HepG2 (cell line): Measurements from ENCODE around the gene ANO1. TPM values are rescaled to one million over a fixed set of nuclear protein-coding genes. Genes with fewer than 3 reads are reported as not detected.

Experiments
- ATAC-seq: fragments of 200-7000 bp; cut with Tn5 transposase; 3 replicates; pipeline ENCODE4 v1.9.1; 2020; ENCODE audit warnings: mild to moderate bottlenecking, moderate library complexity
- BruUV-seq: library from RNA; stranded (reverse); fragments of 400-500 nt; replicated peaks from 2 replicates; lab custom pipeline; 2021; lab: Mats Ljungman, UMichigan
- CTCF ChIA-PET: fragments of 300-600 bp; formaldehyde crosslinking; extraction: SDS; loops from one replicate; lab custom pipeline; 2021; ENCODE audit warnings: low total read pairs, inconsistent platforms, low intra/inter-chr PET ratio; lab: Yijun Ruan, JAX
- POLR2A ChIA-PET: fragments of 350-600 bp; sonication (Branson Sonifier 250); formaldehyde crosslinking; loops from one replicate; lab custom pipeline; 2020; ENCODE audit warnings: antibody characterized with exemption, inconsistent platforms; lab: Yijun Ruan, JAX
- DNase-seq: peaks from one replicate; pipeline ENCODE4 v3.0.0-alpha.2; 2015; ENCODE audit warnings: low spot score
- FAIRE-seq: peaks from 3 replicates; lab custom pipeline; 2011; peaks lifted over from hg19 to GRCh38; lab: Jason Lieb, UNC
- H2AFZ ChIP-seq: one replicate; pipeline ENCODE4 v1.6.1; 2011; ENCODE audit warnings: low read length, inconsistent platforms
- H3K27ac ChIP-seq: fragments of 300-600 bp; 3 replicates; pipeline ENCODE4 v1.8.0; 2011; ENCODE audit warnings: mixed run types, mild to moderate bottlenecking, mixed read lengths, low read length, inconsistent platforms; ENCODE audit not compliant: insufficient read depth; ENCODE audit errors: extremely low read length
- H3K27me3 ChIP-seq, 2 experiments: fragments of 200-600 bp in 1 of 2; 2 replicates in 1 of 2; 3 replicates in 1 of 2; pipeline versions ENCODE4 v1.6.0 to v1.8.0; 2011; ENCODE audit warnings: low read length in 2 of 2, mild to moderate bottlenecking in 2 of 2, moderate library complexity in 2 of 2, inconsistent platforms in 1 of 2; ENCODE audit not compliant: insufficient read depth in 2 of 2, control insufficient read depth in 1 of 2
- H3K36me3 ChIP-seq, 2 experiments: fragments of 200-600 bp in 1 of 2; replicated peaks in 1 of 2; 2 replicates in 1 of 2; 3 replicates in 1 of 2; pipeline versions ENCODE4 v1.5.1 to v1.8.0; 2011; ENCODE audit warnings: low read length in 2 of 2, inconsistent platforms in 1 of 2; ENCODE audit not compliant: insufficient read depth in 2 of 2, control insufficient read depth in 1 of 2
- H3K4me1 ChIP-seq: 2 replicates; pipeline ENCODE4 v1.5.1; 2012; ENCODE audit warnings: low read length, inconsistent platforms; ENCODE audit not compliant: insufficient read depth
- H3K4me2 ChIP-seq: 2 replicates; pipeline ENCODE4 v1.6.0; 2011; ENCODE audit warnings: low read depth, low read length, inconsistent platforms
- H3K4me3 ChIP-seq, 3 experiments: fragments of 200-600 bp in 1 of 3; sonication (generic), shearing (Covaris generic) in 1 of 3; replicated peaks in 1 of 3; 2 replicates each; pipeline ENCODE4 v1.5.1; 2011 to 2016; ENCODE audit warnings: low read length in 3 of 3, inconsistent platforms in 2 of 3, low read depth in 2 of 3, mild to moderate bottlenecking in 2 of 3, control low read depth in 1 of 3, mixed read lengths in 1 of 3; ENCODE audit not compliant: insufficient read depth in 1 of 3
- H3K79me2 ChIP-seq: one replicate; pipeline ENCODE4 v1.6.1; 2011; ENCODE audit warnings: low read length, inconsistent platforms; ENCODE audit not compliant: insufficient read depth
- H3K9ac ChIP-seq: 2 replicates; pipeline ENCODE4 v1.6.0; 2011; ENCODE audit warnings: mild to moderate bottlenecking, low read depth, low read length, inconsistent platforms; ENCODE audit not compliant: insufficient read depth
- H3K9me3 ChIP-seq: 2 replicates; pipeline ENCODE4 v1.5.1; 2012; ENCODE audit warnings: mild to moderate bottlenecking, low read length
- H4K20me1 ChIP-seq: 2 replicates; pipeline ENCODE4 v1.6.0; 2011; ENCODE audit warnings: inconsistent platforms, mild to moderate bottlenecking, low read length, moderate library complexity; ENCODE audit not compliant: insufficient read depth
- CENPX ChIP-seq: sonication (generic); formaldehyde crosslinking; IDR thresholded peaks from 2 replicates; pipeline ENCODE4 v1.9.0; 2021; ENCODE audit warnings: mild to moderate bottlenecking, missing genetic modification reagents, moderate library complexity
- FLYWCH1 ChIP-seq: sonication (generic); formaldehyde crosslinking; IDR thresholded peaks from 2 replicates; pipeline ENCODE4 v1.8.1; 2023; ENCODE audit warnings: mild to moderate bottlenecking, missing genetic modification reagents
- HDAC2 ChIP-seq: sonication (generic); formaldehyde crosslinking; IDR thresholded peaks from 2 replicates; pipeline ENCODE4 v1.4.0; 2020; ENCODE audit warnings: missing genetic modification reagents
- IRX3 ChIP-seq: sonication (generic); formaldehyde crosslinking; IDR thresholded peaks from 2 replicates; pipeline ENCODE4 v1.8.1; 2023; ENCODE audit warnings: mild to moderate bottlenecking, low read depth, missing genetic modification reagents, borderline replicate concordance
- NFKBIZ ChIP-seq: IDR thresholded peaks from 2 replicates; pipeline ENCODE4 v1.6.1; 2018; ENCODE audit warnings: missing genetic modification reagents, missing compliant biosample characterization
- POGZ ChIP-seq: sonication (generic); formaldehyde crosslinking; IDR thresholded peaks from 2 replicates; pipeline ENCODE4 v1.4.0; 2020; ENCODE audit warnings: mild to moderate bottlenecking, missing genetic modification reagents
- RARG ChIP-seq: sonication (generic); formaldehyde crosslinking; IDR thresholded peaks from 2 replicates; pipeline ENCODE4 v1.4.0; 2020; ENCODE audit warnings: low read depth, mild to moderate bottlenecking, missing genetic modification reagents
- RFX5 ChIP-seq: IDR thresholded peaks from 2 replicates; pipeline ENCODE4 v1.6.1; 2011; ENCODE audit warnings: low read depth, low read length, improper control_type of control experiment
- SP140L ChIP-seq: sonication (generic); formaldehyde crosslinking; IDR thresholded peaks from 2 replicates; pipeline ENCODE4 v1.4.0; 2020; ENCODE audit warnings: missing genetic modification reagents, borderline replicate concordance
- THAP11 ChIP-seq: IDR thresholded peaks from 2 replicates; pipeline ENCODE4 v1.6.1; 2016; ENCODE audit warnings: missing biosample characterization, missing genetic modification reagents
- ZNF24 ChIP-seq: fragments of 450-650 bp; IDR thresholded peaks from 2 replicates; pipeline ENCODE4 v1.6.1; 2017; ENCODE audit warnings: antibody characterized with exemption, mild to moderate bottlenecking
- ZNF362 ChIP-seq: sonication (generic); formaldehyde crosslinking; IDR thresholded peaks from 2 replicates; pipeline ENCODE4 v1.4.0; 2020; ENCODE audit warnings: missing genetic modification reagents, mild to moderate bottlenecking, borderline replicate concordance
- ZNF501 ChIP-seq: sonication (generic); formaldehyde crosslinking; IDR thresholded peaks from 2 replicates; pipeline ENCODE4 v1.5.1; 2020; ENCODE audit warnings: mild to moderate bottlenecking, moderate library complexity, missing genetic modification reagents
- ZNF569 ChIP-seq: sonication (generic); formaldehyde crosslinking; IDR thresholded peaks from 2 replicates; pipeline ENCODE4 v1.5.0; 2020; ENCODE audit warnings: mild to moderate bottlenecking, missing genetic modification reagents, moderate library complexity, borderline replicate concordance
- ZNF674 ChIP-seq: sonication (generic); formaldehyde crosslinking; IDR thresholded peaks from 2 replicates; pipeline ENCODE4 v1.5.0; 2020; ENCODE audit warnings: low read depth, mild to moderate bottlenecking, missing genetic modification reagents
- WGBS: methylation state at CpG from one replicate; pipeline ENCODE4 v1.1.6; 2017; ENCODE audit warnings: low lambda C conversion rate; 5-methylcytosine and 5-hydroxymethylcytosine counted together
- in situ Hi-C: cut with HindIII; loops from 2 replicates; pipeline ENCODE4 v1.10.0; 2017; ENCODE audit warnings: low pct_unique_long_range_greater_than_20kb; ENCODE audit not compliant: extremely low pct_ligation_motif_present
- intact Hi-C: fragments of 100-400 bp; cut with micrococcal nuclease; formaldehyde crosslinking; loops from one replicate; pipeline ENCODE4 v1.10.0; 2022; ENCODE audit not compliant: unreplicated experiment
- polyA plus RNA-seq, 8 experiments: library from polyadenylated mRNA; depleted of rRNA in 3 of 8; stranded (reverse) in 7 of 8; unstranded in 1 of 8; fragments of >200 nt; fragmentation: Illumina TruSeq in 4 of 8; extraction: Trizol in 4 of 8; gene quantifications; 2 replicates each; pipeline versions ENCODE4 v1.2.1 to v1.2.3, GENCODE V29; 2011 to 2016; ENCODE audit warnings: low read depth in 4 of 8, missing spikeins in 1 of 8, mixed read lengths in 1 of 8; ENCODE audit not compliant: insufficient read depth in 1 of 8
- total RNA-seq, 5 experiments: library from RNA; depleted of rRNA; stranded (reverse); fragments of >200 nt; fragmentation: Illumina TruSeq; extraction: Trizol; gene quantifications; 2 replicates each; pipeline ENCODE4 v1.2.3, GENCODE V29; 2016; ENCODE audit warnings: low read depth in 1 of 5
- TF ChIP-seq, protein P1 (sequence below): IDR thresholded peaks from 2 replicates; pipeline ENCODE4 v1.6.1; 2016; ENCODE audit warnings: low read depth, missing genetic modification reagents, missing compliant biosample characterization

Gene ANO1
- total and polyA plus RNA-seq, 2 of the 13 experiments (the other 11 are each of a cell fraction or from before 2014, with no cell fraction given): not detected

GRCh38 chr11:70151671-70152070, 73.6 kb downstream of the ANO1 start:
- Histone ChIP-seq H3K27ac (no peak overlapping the region), H3K79me2 (no peaks in the 10 kb centered on the region), H3K4me3 (no peak overlapping the region), H3K4me1 (no peaks in the 10 kb centered on the region)
- FAIRE-seq: no peak
- BruUV-seq: no TSS peak
- TF ChIP-seq THAP11 (CRISPR knock-in tag): no peak
- no peak for TF ChIP-seq ZNF674 (CRISPR knock-in tag)
- TF ChIP-seq, protein P1, sequence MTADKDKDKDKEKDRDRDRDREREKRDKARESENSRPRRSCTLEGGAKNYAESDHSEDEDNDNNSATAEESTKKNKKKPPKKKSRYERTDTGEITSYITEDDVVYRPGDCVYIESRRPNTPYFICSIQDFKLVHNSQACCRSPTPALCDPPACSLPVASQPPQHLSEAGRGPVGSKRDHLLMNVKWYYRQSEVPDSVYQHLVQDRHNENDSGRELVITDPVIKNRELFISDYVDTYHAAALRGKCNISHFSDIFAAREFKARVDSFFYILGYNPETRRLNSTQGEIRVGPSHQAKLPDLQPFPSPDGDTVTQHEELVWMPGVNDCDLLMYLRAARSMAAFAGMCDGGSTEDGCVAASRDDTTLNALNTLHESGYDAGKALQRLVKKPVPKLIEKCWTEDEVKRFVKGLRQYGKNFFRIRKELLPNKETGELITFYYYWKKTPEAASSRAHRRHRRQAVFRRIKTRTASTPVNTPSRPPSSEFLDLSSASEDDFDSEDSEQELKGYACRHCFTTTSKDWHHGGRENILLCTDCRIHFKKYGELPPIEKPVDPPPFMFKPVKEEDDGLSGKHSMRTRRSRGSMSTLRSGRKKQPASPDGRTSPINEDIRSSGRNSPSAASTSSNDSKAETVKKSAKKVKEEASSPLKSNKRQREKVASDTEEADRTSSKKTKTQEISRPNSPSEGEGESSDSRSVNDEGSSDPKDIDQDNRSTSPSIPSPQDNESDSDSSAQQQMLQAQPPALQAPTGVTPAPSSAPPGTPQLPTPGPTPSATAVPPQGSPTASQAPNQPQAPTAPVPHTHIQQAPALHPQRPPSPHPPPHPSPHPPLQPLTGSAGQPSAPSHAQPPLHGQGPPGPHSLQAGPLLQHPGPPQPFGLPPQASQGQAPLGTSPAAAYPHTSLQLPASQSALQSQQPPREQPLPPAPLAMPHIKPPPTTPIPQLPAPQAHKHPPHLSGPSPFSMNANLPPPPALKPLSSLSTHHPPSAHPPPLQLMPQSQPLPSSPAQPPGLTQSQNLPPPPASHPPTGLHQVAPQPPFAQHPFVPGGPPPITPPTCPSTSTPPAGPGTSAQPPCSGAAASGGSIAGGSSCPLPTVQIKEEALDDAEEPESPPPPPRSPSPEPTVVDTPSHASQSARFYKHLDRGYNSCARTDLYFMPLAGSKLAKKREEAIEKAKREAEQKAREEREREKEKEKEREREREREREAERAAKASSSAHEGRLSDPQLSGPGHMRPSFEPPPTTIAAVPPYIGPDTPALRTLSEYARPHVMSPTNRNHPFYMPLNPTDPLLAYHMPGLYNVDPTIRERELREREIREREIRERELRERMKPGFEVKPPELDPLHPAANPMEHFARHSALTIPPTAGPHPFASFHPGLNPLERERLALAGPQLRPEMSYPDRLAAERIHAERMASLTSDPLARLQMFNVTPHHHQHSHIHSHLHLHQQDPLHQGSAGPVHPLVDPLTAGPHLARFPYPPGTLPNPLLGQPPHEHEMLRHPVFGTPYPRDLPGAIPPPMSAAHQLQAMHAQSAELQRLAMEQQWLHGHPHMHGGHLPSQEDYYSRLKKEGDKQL (CRISPR knock-in tag): no peak
- TF ChIP-seq ZNF569: no peak
- no peak for TF ChIP-seq POGZ (CRISPR knock-in tag)
- no peak for TF ChIP-seq ZNF24
- no peak for TF ChIP-seq HDAC2 (CRISPR knock-in tag)
- TF ChIP-seq ZNF362 (CRISPR knock-in tag): no peak
- no peak for TF ChIP-seq NFKBIZ (CRISPR knock-in tag)
- no peak for TF ChIP-seq CENPX (CRISPR knock-in tag)
- TF ChIP-seq ZNF501 (CRISPR knock-in tag): no peak
- no peak for TF ChIP-seq IRX3 (CRISPR knock-in tag)
- TF ChIP-seq SP140L (CRISPR knock-in tag): no peak
- TF ChIP-seq RARG: no peak
- no peak for TF ChIP-seq FLYWCH1
- TF ChIP-seq RFX5: no peak
- TF ChIP-seq, all 625 proteins: peak for 0
- in situ Hi-C loops (no loop called here), intact Hi-C loops (no loop called here)
- ATAC-seq (no peak), DNase-seq (no peak)
- ChIA-PET CTCF (no interaction called here), POLR2A (no interaction called here)
- no peak overlapping the region for H2AFZ ChIP-seq
- no peaks in the 10 kb centered on the region for H3K9me3 ChIP-seq
- whole genome bisulfite sequencing: 49% methylated on average over 6 of the region's 9 CpGs
- no peak overlapping the region for H3K4me2 ChIP-seq
- no peaks in the 10 kb centered on the region for H4K20me1 ChIP-seq
- H3K36me3 ChIP-seq: no peaks in the 10 kb centered on the region
- H3K27me3 ChIP-seq: peaks cover 13 to 63% of the 10 kb centered on the region in 2 experiments; a peak in 4 of 5 replicates
- no peak overlapping the region for H3K9ac ChIP-seq
